ENCODE measurements around the gene AKAP8. TPM values are rescaled to one million over a fixed set of nuclear protein-coding genes. Genes with fewer than 3 reads are reported as not detected.
"Not testable (repeated sequence)": the region's sequence is repeated elsewhere in the genome, so short reads cannot be mapped to it uniquely, and the experiment has no call there.

Gene AKAP8
- total RNA-seq, 1 donor from 2014 or later: 17.0 TPM

- H3K4me3 ChIP-seq: peak overlapping the region in 1 of 2 donors; percentile 9
- DNase-seq (ENCODE audit: low spot score in 2 of 2): no peak
- H3K27me3 ChIP-seq: no peaks in the 10 kb centered on the region
- H3K4me1 ChIP-seq: peaks cover 13 to 35% of the 10 kb centered on the region in 2 donors
- no peak for TF ChIP-seq CTCF (IDR thresholded peaks at IDR 0.05)
- H3K27ac ChIP-seq: peak overlapping the region in 1 of 2 donors; percentile 43
- no peaks in the 10 kb centered on the region for H3K9me3 ChIP-seq
- H3K36me3 ChIP-seq: peaks cover 0 to 11% of the 10 kb centered on the region in 2 donors
- intact Hi-C loops (cut with DNase I): no loop called here
These were observed 33.2 kb upstream of the AKAP8 start for GRCh38 chr19:15412832-15413231.

GRCh38 chr19:15411351-15411750 is 31.8 kb upstream of the AKAP8 start:
- intact Hi-C loops (cut with DNase I); DNase-seq (ENCODE audit: low spot score in 2 of 2); H3K9me3 ChIP-seq; H3K27me3 ChIP-seq; H3K4me3 ChIP-seq; H3K27ac ChIP-seq: not testable (repeated sequence)
- Histone ChIP-seq H3K36me3 (peaks cover 0 to 11% of the 10 kb centered on the region in 2 donors), H3K4me1 (peaks cover 9 to 26% of the 10 kb centered on the region in 2 donors)

GRCh38 chr19:15404780-15405211 is 25.2 kb upstream of the AKAP8 start:
- Histone ChIP-seq H3K9me3 (no peaks in the 10 kb centered on the region), H3K36me3 (peaks cover 20 to 40% of the 10 kb centered on the region in 2 donors), H3K4me1 (peaks cover 3 to 30% of the 10 kb centered on the region in 2 donors), H3K27ac (peak overlapping the region; percentile 47 to 74), H3K27me3 (no peaks in the 10 kb centered on the region), H3K4me3 (no peak overlapping the region)
- no peak for DNase-seq (ENCODE audit: low spot score in 2 of 2)
- no peak for TF ChIP-seq CTCF (IDR thresholded peaks at IDR 0.05)
- intact Hi-C loops (cut with DNase I): no loop called here

- Histone ChIP-seq H3K27me3 (no peaks in the 10 kb centered on the region), H3K27ac (peak overlapping the region; percentile 51 to 74), H3K36me3 (peaks cover 26 to 41% of the 10 kb centered on the region in 2 donors), H3K4me3 (peak overlapping the region in 1 of 2 donors; percentile 14), H3K4me1 (peaks cover 3 to 30% of the 10 kb centered on the region in 2 donors), H3K9me3 (no peaks in the 10 kb centered on the region)
- no peak for DNase-seq (ENCODE audit: low spot score in 2 of 2)
- intact Hi-C loops (cut with DNase I): no loop called here
- TF ChIP-seq CTCF (IDR thresholded peaks at IDR 0.05): no peak
These were observed 24.7 kb upstream of the AKAP8 start for GRCh38 chr19:15404097-15404779.

- Histone ChIP-seq H3K36me3 (peaks cover 37 to 52% of the 10 kb centered on the region in 2 donors), H3K27ac (peak overlapping the region in 1 of 2 donors; percentile 74), H3K27me3 (no peaks in the 10 kb centered on the region), H3K9me3 (no peaks in the 10 kb centered on the region), H3K4me3 (no peak overlapping the region), H3K4me1 (peaks cover 3 to 30% of the 10 kb centered on the region in 2 donors)
- TF ChIP-seq CTCF (IDR thresholded peaks at IDR 0.05): no peak
- intact Hi-C loops (cut with DNase I): no loop called here
- no peak for DNase-seq (ENCODE audit: low spot score in 2 of 2)
These were observed 23.6 kb upstream of the AKAP8 start for GRCh38 chr19:15403151-15403531.

- Histone ChIP-seq H3K36me3 (peaks cover 42 to 58% of the 10 kb centered on the region in 2 donors), H3K9me3 (no peaks in the 10 kb centered on the region), H3K27ac (peak overlapping the region; percentile 18 to 74), H3K4me3 (no peak overlapping the region), H3K4me1 (peaks cover 3 to 30% of the 10 kb centered on the region in 2 donors), H3K27me3 (no peaks in the 10 kb centered on the region)
- no peak for DNase-seq (ENCODE audit: low spot score in 2 of 2)
- no peak for TF ChIP-seq CTCF (IDR thresholded peaks at IDR 0.05)
- intact Hi-C loops (cut with DNase I): no loop called here
These were observed 23.0 kb upstream of the AKAP8 start for GRCh38 chr19:15402411-15403150.

Measured in ascending aorta (tissue), 2 donors.